GM12878 (cell line): Measurements from ENCODE around the gene SRRD. TPM values are rescaled to one million over a fixed set of nuclear protein-coding genes. Genes with fewer than 3 reads are reported as not detected.

Source experiments
- ATAC-seq: fragments of 200-7000 bp; cut with Tn5 transposase; 3 replicates; pipeline ENCODE4 v1.9.1; 2020; ENCODE audit warnings: mild to moderate bottlenecking, moderate library complexity
- BruUV-seq: library from RNA; stranded (reverse); fragments of 400-500 nt; replicated peaks from 2 replicates; lab custom pipeline; 2021; lab: Mats Ljungman, UMichigan
- CTCF ChIA-PET: fragments of 300-600 bp; sonication (Branson Sonifier 250); formaldehyde crosslinking; extraction: SDS; loops from one replicate; lab custom pipeline; 2021; ENCODE audit warnings: inconsistent platforms; lab: Yijun Ruan, JAX
- POLR2A ChIA-PET: fragments of 350-600 bp; formaldehyde crosslinking; extraction: SDS; loops from one replicate; lab custom pipeline; 2021; ENCODE audit warnings: inconsistent platforms; lab: Charles Lee
- RAD21 ChIA-PET: fragments of 300-600 bp; sonication (Branson Sonifier 250); formaldehyde crosslinking; loops from one replicate; lab custom pipeline; 2023; ENCODE audit warnings: antibody characterized with exemption; ENCODE audit not compliant: unreplicated experiment; lab: Charles Lee
- SMC1A ChIA-PET: fragments of 300-600 bp; sonication (Branson Sonifier 250); formaldehyde crosslinking; loops from one replicate; lab custom pipeline; 2023; ENCODE audit not compliant: unreplicated experiment, uncharacterized antibody; lab: Charles Lee
- DNase-seq: peaks from one replicate; pipeline ENCODE4 v3.0.0-alpha.2; 2011; ENCODE audit warnings: low read depth, low spot score
- FAIRE-seq: peaks from 3 replicates; lab custom pipeline; 2011; peaks lifted over from hg19 to GRCh38; lab: Jason Lieb, UNC
- H2AFZ ChIP-seq: 2 replicates; pipeline ENCODE4 v1.6.0; 2011; ENCODE audit warnings: low read depth, low read length, control low read depth; ENCODE audit not compliant: control insufficient read depth
- H3K27ac ChIP-seq: 2 replicates; pipeline ENCODE4 v1.5.1; 2011; ENCODE audit warnings: control low read depth; ENCODE audit not compliant: control insufficient read depth, insufficient read depth
- H3K27me3 ChIP-seq, 2 experiments: replicated peaks in 1 of 2; 2 replicates each; pipeline versions ENCODE4 v1.6.0 to v1.6.1; 2011; ENCODE audit warnings: low read length in 1 of 2; ENCODE audit not compliant: control insufficient read depth in 2 of 2, insufficient read depth in 2 of 2
- H3K36me3 ChIP-seq, 2 experiments: 2 replicates each; pipeline ENCODE4 v1.5.1; 2011; ENCODE audit warnings: low read length in 1 of 2; ENCODE audit not compliant: control insufficient read depth in 2 of 2, insufficient read depth in 2 of 2
- H3K4me1 ChIP-seq: 2 replicates; pipeline ENCODE4 v1.6.1; 2011; ENCODE audit warnings: mild to moderate bottlenecking, low read length, moderate library complexity, mixed read lengths; ENCODE audit not compliant: control insufficient read depth, insufficient read depth
- H3K4me2 ChIP-seq: 2 replicates; pipeline ENCODE4 v1.6.0; 2011; ENCODE audit warnings: control low read depth; ENCODE audit not compliant: control insufficient read depth, insufficient read depth
- H3K4me3 ChIP-seq: fragments of 200-600 bp; sonication (generic); 2 replicates; pipeline ENCODE4 v1.5.1; 2016
- H3K79me2 ChIP-seq: 2 replicates; pipeline ENCODE4 v1.6.0; 2011; ENCODE audit warnings: low read length; ENCODE audit not compliant: control insufficient read depth, insufficient read depth
- H3K9ac ChIP-seq: 2 replicates; pipeline ENCODE4 v1.8.0; 2011; ENCODE audit warnings: low read length, control low read depth, mixed read lengths; ENCODE audit not compliant: control insufficient read depth, insufficient read depth
- H3K9me3 ChIP-seq: replicated peaks from 3 replicates; pipeline ENCODE4 v1.5.1; 2011; ENCODE audit warnings: mild to moderate bottlenecking, low read length; ENCODE audit not compliant: control insufficient read depth, insufficient read depth
- H4K20me1 ChIP-seq: 2 replicates; pipeline ENCODE4 v1.6.0; 2011; ENCODE audit not compliant: control insufficient read depth, insufficient read depth
- BRCA1 ChIP-seq: IDR thresholded peaks from 2 replicates; pipeline ENCODE4 v1.6.1; 2011; ENCODE audit warnings: low read depth, low read length, improper control_type of control experiment
- MEF2A ChIP-seq: IDR thresholded peaks from 2 replicates; pipeline ENCODE4 v1.6.1; 2011; ENCODE audit warnings: low read depth, mild to moderate bottlenecking, low read length, moderate library complexity; ENCODE audit not compliant: insufficient read depth
- POLR2A ChIP-seq: IDR thresholded peaks from 2 replicates; pipeline ENCODE4 v1.6.1; 2011; ENCODE audit warnings: low read depth, mild to moderate bottlenecking, low read length
- RAD21 ChIP-seq: IDR thresholded peaks from 2 replicates; pipeline ENCODE4 v1.6.1; 2011; ENCODE audit warnings: mild to moderate bottlenecking, low read depth, low read length, moderate library complexity; ENCODE audit not compliant: insufficient read depth
- RAD51 ChIP-seq: fragments of 450-650 bp; IDR thresholded peaks from 2 replicates; pipeline ENCODE4 v1.6.1; 2016; ENCODE audit warnings: moderate library complexity, mild to moderate bottlenecking, inconsistent platforms
- SIN3A ChIP-seq: IDR thresholded peaks from 2 replicates; pipeline ENCODE4 v1.6.1; 2012; ENCODE audit warnings: low read depth, low read length, improper control_type of control experiment
- TBL1XR1 ChIP-seq: IDR thresholded peaks from 2 replicates; pipeline ENCODE4 v1.6.1; 2012; ENCODE audit warnings: low read depth, low read length, improper control_type of control experiment
- ZNF217 ChIP-seq: fragments of 450-650 bp; IDR thresholded peaks from 2 replicates; pipeline ENCODE4 v1.6.1; 2017; ENCODE audit warnings: antibody characterized with exemption, mild to moderate bottlenecking
- ZZZ3 ChIP-seq: IDR thresholded peaks from 2 replicates; pipeline ENCODE4 v1.6.1; 2011; ENCODE audit warnings: low read depth; ENCODE audit not compliant: control insufficient read depth, insufficient read length
- WGBS: methylation state at CpG from one replicate; pipeline ENCODE4 v1.1.6; 2016; ENCODE audit warnings: low lambda C conversion rate; ENCODE audit not compliant: insufficient replicate concordance, insufficient coverage; ENCODE audit errors: missing lambda C conversion rate; 5-methylcytosine and 5-hydroxymethylcytosine counted together
- in situ Hi-C: fragments of 300-500 bp; cut with MboI; formaldehyde crosslinking; loops from 9 replicates; pipeline ENCODE4 v1.14.3; 2018; ENCODE audit warnings: mixed read lengths
- intact Hi-C: fragments of 100-400 bp; cut with micrococcal nuclease; formaldehyde crosslinking; loops from one replicate; pipeline ENCODE4 v1.14.2; 2022; ENCODE audit not compliant: unreplicated experiment
- polyA plus RNA-seq, 11 experiments: library from polyadenylated mRNA; depleted of rRNA in 4 of 11; unstranded in 6 of 11; stranded (reverse) in 5 of 11; fragments of >200 nt; fragmentation: Nextera tagmentation in 4 of 11; fragmentation: Illumina TruSeq in 1 of 11; extraction: Ambion mirVana in 4 of 11; extraction: Trizol in 1 of 11; gene quantifications; 1 replicate in 1 of 11; 2 replicates in 10 of 11; pipeline versions ENCODE4 v1.2.1 to v1.2.3, GENCODE V29; 2011 to 2016; ENCODE audit warnings: inconsistent platforms in 2 of 11, missing spikeins in 2 of 11, low read depth in 1 of 11
- total RNA-seq, 4 experiments: library from RNA; depleted of rRNA in 3 of 4; stranded (reverse); fragments of >200 nt in 3 of 4; fragmentation: Illumina TruSeq in 1 of 4; extraction: Trizol in 1 of 4; gene quantifications; 2 replicates each; pipeline versions ENCODE4 v1.2.1 to v1.2.3, GENCODE V29; 2013 to 2021

The SRRD gene
- total and polyA plus RNA-seq, 10 of the 15 experiments (the other 5 are each of a cell fraction or from before 2014, with no cell fraction given): 4.1 to 50.6 (median 27.5) TPM

- Histone ChIP-seq H3K9me3 (no peaks in the 10 kb centered on the region), H3K27ac (no peak overlapping the region), H3K79me2 (no peaks in the 10 kb centered on the region; the same call in 1 of the 2 replicates), H3K4me3 (no peak overlapping the region), H3K36me3 (peaks cover 6 to 17% of the 10 kb centered on the region in 2 experiments), H3K4me1 (no peaks in the 10 kb centered on the region), H3K27me3 (no peaks in the 10 kb centered on the region), H2AFZ (no peak overlapping the region), H3K9ac (no peak overlapping the region), H4K20me1 (0 out of 2 replicates have a peak, but pooled peaks cover 3% of the 10 kb centered on the region), H3K4me2 (no peak overlapping the region)
- intact Hi-C loops (no loop called here), in situ Hi-C loops (no loop called here)
- no peak for DNase-seq
- BruUV-seq: no TSS peak
- POLR2A ChIA-PET: no interaction called here
- SMC1A ChIA-PET: no interaction called here
- TF ChIP-seq POLR2A (peak; percentile 37; the same call in 1 of the 2 replicates), ZZZ3 (no peak), SIN3A (no peak), TBL1XR1 (no peak)
- CTCF ChIA-PET: interaction anchor here (0.8 to 1.1 kb wide), 2 partner anchors 16 to 17 kb away, joined by 3 to 4 read pairs; no protein-coding TSS in a partner anchor
- no peak for FAIRE-seq
- RAD21 ChIA-PET: no interaction called here
- ATAC-seq: no peak
- WGBS: 73% methylated on average over 15 of the region's 15 CpGs
These were observed 35.9 kb upstream of the SRRD start for GRCh38 chr22:26447584-26448329.

- no TSS peak for BruUV-seq
- peaks cover 6 to 17% of the 10 kb centered on the region in 2 experiments for H3K36me3 ChIP-seq
- no peak for FAIRE-seq
- SMC1A ChIA-PET: no interaction called here
- no peak overlapping the region for H3K4me3 ChIP-seq
- in situ Hi-C loops: no loop called here
- no peak overlapping the region for H3K9ac ChIP-seq
- no peaks in the 10 kb centered on the region for H3K4me1 ChIP-seq
- intact Hi-C loops: no loop called here
- no peak for TF ChIP-seq BRCA1
- no peak for TF ChIP-seq ZNF217
- TF ChIP-seq RAD51: no peak
- TF ChIP-seq MEF2A: no peak
- TF ChIP-seq RAD21: no peak
- TF ChIP-seq, all 136 proteins: peak for 0
- Histone ChIP-seq H3K27me3 (no peaks in the 10 kb centered on the region), H3K79me2 (no peaks in the 10 kb centered on the region), H3K4me2 (no peak overlapping the region), H3K9me3 (no peaks in the 10 kb centered on the region), H2AFZ (no peak overlapping the region), H3K27ac (no peak overlapping the region), H4K20me1 (0 out of 2 replicates have a peak, but pooled peaks cover 3% of the 10 kb centered on the region)
- WGBS: 78% methylated on average over 5 of the region's 5 CpGs
- CTCF ChIA-PET: interaction anchor here (0.8 to 1.2 kb wide), 2 partner anchors 12 to 17 kb away, joined by 3 to 5 read pairs; no protein-coding TSS in a partner anchor
- DNase-seq: no peak
- ATAC-seq: no peak
- RAD21 ChIA-PET: no interaction called here
- POLR2A ChIA-PET: no interaction called here
These were observed 35.3 kb upstream of the SRRD start for GRCh38 chr22:26448334-26448733.
